Mucosa of rectum (tissue), 2 donors: Measurements from ENCODE around the gene KIF21B.

Source experiments
- H3K27ac ChIP-seq, 2 donors: one replicate each; pipeline ENCODE4 v1.7.0; 2013; ENCODE audit warnings: inconsistent platforms in 2 of 2, low read depth in 2 of 2, low read length in 2 of 2
- H3K27me3 ChIP-seq, 2 donors: one replicate each; pipeline ENCODE4 v1.7.0; 2013; ENCODE audit warnings: low read length in 2 of 2; ENCODE audit not compliant: control insufficient read depth in 2 of 2, insufficient read depth in 2 of 2
- H3K36me3 ChIP-seq, 2 donors: one replicate each; pipeline ENCODE4 v1.7.0; 2013; ENCODE audit warnings: low read length in 2 of 2; ENCODE audit not compliant: control insufficient read depth in 2 of 2, insufficient read depth in 2 of 2
- H3K4me1 ChIP-seq, 2 donors: one replicate each; pipeline ENCODE4 v1.7.0; 2013; ENCODE audit warnings: low read length in 2 of 2, mild to moderate bottlenecking in 1 of 2; ENCODE audit not compliant: control insufficient read depth in 2 of 2, insufficient read depth in 2 of 2
- H3K4me3 ChIP-seq, 2 donors: one replicate each; pipeline ENCODE4 v1.7.0; 2013; ENCODE audit warnings: low read length in 2 of 2
- H3K9ac ChIP-seq, 2 donors: one replicate each; pipeline ENCODE4 v1.7.0; 2013; ENCODE audit warnings: low read length in 2 of 2, low read depth in 1 of 2, mild to moderate bottlenecking in 1 of 2
- H3K9me3 ChIP-seq, 2 donors: one replicate each; pipeline ENCODE4 v1.7.0; 2013; ENCODE audit warnings: low read length in 2 of 2; ENCODE audit not compliant: control insufficient read depth in 2 of 2
- donor health status: healthy.
- donor health status: Normal muscosa, but diverticular disease.

KIF21B gene

GRCh38 chr1:201049248-201049831 is 25.8 kb upstream of the KIF21B start:
- no peaks in the 10 kb centered on the region for H3K36me3 ChIP-seq
- no peak overlapping the region for H3K27ac ChIP-seq
- no peaks in the 10 kb centered on the region for H3K4me1 ChIP-seq
- H3K27me3 ChIP-seq: no peaks in the 10 kb centered on the region
- no peak overlapping the region for H3K4me3 ChIP-seq
- H3K9me3 ChIP-seq: no peaks in the 10 kb centered on the region
- H3K9ac ChIP-seq: no peak overlapping the region

GRCh38 chr1:201048521-201048920 is 25.0 kb upstream of the KIF21B start:
- Histone ChIP-seq H3K27ac (no peak overlapping the region), H3K36me3 (no peaks in the 10 kb centered on the region), H3K4me1 (no peaks in the 10 kb centered on the region), H3K9me3 (no peaks in the 10 kb centered on the region), H3K27me3 (no peaks in the 10 kb centered on the region), H3K4me3 (no peak overlapping the region), H3K9ac (no peak overlapping the region)

- Histone ChIP-seq H3K36me3 (no peaks in the 10 kb centered on the region), H3K27me3 (no peaks in the 10 kb centered on the region), H3K9ac (no peak overlapping the region), H3K4me1 (peaks cover 5 to 7% of the 10 kb centered on the region in 2 donors), H3K27ac (no peak overlapping the region), H3K4me3 (no peak overlapping the region), H3K9me3 (no peaks in the 10 kb centered on the region)
Measured at GRCh38 chr1:201044119-201044518, 20.6 kb upstream of the KIF21B start.

- Histone ChIP-seq H3K4me3 (peak overlapping the region in 1 of 2 donors; percentile 20), H3K27ac (no peak overlapping the region), H3K36me3 (no peaks in the 10 kb centered on the region), H3K27me3 (no peaks in the 10 kb centered on the region), H3K9ac (no peak overlapping the region), H3K9me3 (no peaks in the 10 kb centered on the region), H3K4me1 (peaks cover 5 to 7% of the 10 kb centered on the region in 2 donors)
Measured at GRCh38 chr1:201042779-201043461, 19.4 kb upstream of the KIF21B start.

GRCh38 chr1:201041011-201041410 is 17.5 kb upstream of the KIF21B start:
- Histone ChIP-seq H3K9ac (no peak overlapping the region), H3K27me3 (no peaks in the 10 kb centered on the region), H3K9me3 (no peaks in the 10 kb centered on the region), H3K4me1 (peaks cover 5 to 7% of the 10 kb centered on the region in 2 donors), H3K27ac (no peak overlapping the region), H3K36me3 (no peaks in the 10 kb centered on the region), H3K4me3 (no peak overlapping the region)

- Histone ChIP-seq H3K9ac (no peak overlapping the region), H3K4me1 (peaks cover 5 to 7% of the 10 kb centered on the region in 2 donors), H3K9me3 (no peaks in the 10 kb centered on the region), H3K27me3 (no peaks in the 10 kb centered on the region), H3K36me3 (no peaks in the 10 kb centered on the region), H3K4me3 (no peak overlapping the region), H3K27ac (no peak overlapping the region)
Measured at GRCh38 chr1:201039876-201040275, 16.4 kb upstream of the KIF21B start.

GRCh38 chr1:201039418-201039817 is 15.9 kb upstream of the KIF21B start:
- Histone ChIP-seq H3K9me3 (no peaks in the 10 kb centered on the region), H3K27me3 (no peaks in the 10 kb centered on the region), H3K9ac (no peak overlapping the region), H3K36me3 (no peaks in the 10 kb centered on the region), H3K27ac (no peak overlapping the region), H3K4me3 (no peak overlapping the region), H3K4me1 (peaks cover 5 to 7% of the 10 kb centered on the region in 2 donors)

- H3K4me1 ChIP-seq: peaks cover 5 to 7% of the 10 kb centered on the region in 2 donors
- H3K36me3 ChIP-seq: no peaks in the 10 kb centered on the region
- no peaks in the 10 kb centered on the region for H3K27me3 ChIP-seq
- no peak overlapping the region for H3K27ac ChIP-seq
- no peak overlapping the region for H3K9ac ChIP-seq
- H3K9me3 ChIP-seq: no peaks in the 10 kb centered on the region
- no peak overlapping the region for H3K4me3 ChIP-seq
Measured at GRCh38 chr1:201038186-201038876, 14.8 kb upstream of the KIF21B start.

GRCh38 chr1:201036188-201036842 is 12.8 kb upstream of the KIF21B start:
- no peak overlapping the region for H3K27ac ChIP-seq
- no peak overlapping the region for H3K4me3 ChIP-seq
- no peaks in the 10 kb centered on the region for H3K36me3 ChIP-seq
- no peaks in the 10 kb centered on the region for H3K27me3 ChIP-seq
- no peaks in the 10 kb centered on the region for H3K4me1 ChIP-seq
- H3K9ac ChIP-seq: no peak overlapping the region
- no peaks in the 10 kb centered on the region for H3K9me3 ChIP-seq

- Histone ChIP-seq H3K9ac (no peak overlapping the region), H3K4me3 (no peak overlapping the region), H3K36me3 (no peaks in the 10 kb centered on the region), H3K27ac (no peak overlapping the region), H3K27me3 (no peaks in the 10 kb centered on the region), H3K9me3 (no peaks in the 10 kb centered on the region), H3K4me1 (no peaks in the 10 kb centered on the region)
Measured at GRCh38 chr1:201034671-201035070, 11.2 kb upstream of the KIF21B start.
